Glutamatergic neuron (in vitro differentiated cells): ENCODE results near the gene LRRC10B. TPM values are rescaled to one million over a fixed set of nuclear protein-coding genes. Genes with fewer than 3 reads are reported as not detected.
A peak's percentile ranks its signal among the peaks of the same experiment; 100 is the strongest.

Experiments
- DNase-seq: peaks from one replicate; pipeline ENCODE4 v3.0.0; 2022
- H3K27ac Mint-ChIP-seq: one replicate; pipeline ENCODE4 v1.8.0; 2020; ENCODE audit warnings: mild to moderate bottlenecking, mixed read lengths, inconsistent platforms; ENCODE audit not compliant: unreplicated experiment
- H3K27me3 Mint-ChIP-seq: one replicate; pipeline ENCODE4 v1.8.0; 2020; ENCODE audit warnings: mild to moderate bottlenecking, moderate library complexity, mixed read lengths, inconsistent platforms; ENCODE audit not compliant: unreplicated experiment
- H3K36me3 Mint-ChIP-seq: one replicate; pipeline ENCODE4 v1.8.0; 2020; ENCODE audit warnings: mild to moderate bottlenecking, mixed read lengths, inconsistent platforms; ENCODE audit not compliant: unreplicated experiment
- H3K4me1 Mint-ChIP-seq: one replicate; pipeline ENCODE4 v1.8.0; 2020; ENCODE audit warnings: mild to moderate bottlenecking, low read depth, mixed read lengths, inconsistent platforms; ENCODE audit not compliant: unreplicated experiment
- H3K4me3 Mint-ChIP-seq: one replicate; pipeline ENCODE4 v1.8.0; 2020; ENCODE audit warnings: mild to moderate bottlenecking, mixed read lengths, inconsistent platforms; ENCODE audit not compliant: unreplicated experiment
- H3K9me3 Mint-ChIP-seq: one replicate; pipeline ENCODE4 v1.8.0; 2020; ENCODE audit warnings: mild to moderate bottlenecking, moderate library complexity, mixed read lengths, inconsistent platforms; ENCODE audit not compliant: unreplicated experiment
- CTCF ChIP-seq: fragments of 200-600 bp; sonication (generic); IDR thresholded peaks from one replicate; pipeline ENCODE4 v1.5.0; 2021; ENCODE audit not compliant: partially characterized antibody, unreplicated experiment
- total RNA-seq: library from RNA; stranded (reverse); fragmentation: NEBNext Ultra II Directional; extraction: Animal tissue kit (Norgen Biotek cat#: 25700); gene quantifications from one replicate; pipeline ENCODE4 v1.2.1, GENCODE V29; 2021; ENCODE audit not compliant: unreplicated experiment

The LRRC10B gene
- total RNA-seq, 1 donor from 2014 or later: 8.2 TPM

DNA sequence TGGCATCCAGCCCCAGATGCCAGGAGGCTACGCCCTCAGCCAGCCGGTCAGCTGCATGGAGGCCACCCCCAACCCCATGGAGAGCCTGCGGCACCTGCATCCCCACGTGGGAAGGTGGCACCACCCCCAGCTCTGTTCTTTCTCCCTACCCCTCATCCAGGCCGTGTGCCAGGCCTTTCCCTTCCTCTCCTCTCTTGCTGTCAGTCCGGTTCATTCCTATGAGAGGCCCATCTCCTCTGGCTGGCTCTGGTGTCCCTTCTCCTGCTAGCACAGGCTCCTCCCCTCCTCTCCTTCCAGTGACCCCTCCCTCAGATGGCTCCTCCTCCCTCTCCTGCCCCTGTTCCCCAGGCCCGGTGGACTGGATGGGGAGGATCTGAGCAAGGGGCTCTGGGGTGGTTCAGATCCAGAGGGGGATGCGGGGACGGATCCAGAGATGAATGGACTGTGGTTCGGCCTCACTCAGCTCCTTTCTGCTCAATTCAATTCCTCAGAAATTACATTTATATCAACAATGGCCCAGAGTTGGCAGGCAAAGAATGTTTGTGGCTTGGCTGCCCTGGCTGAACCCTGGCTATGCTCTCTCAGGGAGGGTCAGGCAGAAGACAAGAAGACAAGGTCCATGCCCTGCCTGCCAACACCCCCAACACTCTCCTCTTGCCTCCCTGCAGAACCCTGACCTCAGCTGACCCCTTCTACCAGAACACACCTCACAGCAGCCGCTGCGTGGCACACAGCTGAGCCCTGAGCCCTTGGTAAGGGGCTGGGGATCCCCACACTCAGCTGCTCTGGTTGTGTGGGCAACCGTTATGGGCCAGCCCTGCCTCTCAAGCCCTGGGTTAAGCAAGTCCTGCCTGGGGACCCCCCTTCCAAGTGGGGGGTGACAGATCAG lies 18.5 kb upstream of the LRRC10B start:
- Mint-ChIP-seq H3K27ac (peak overlapping the region; percentile 62), H3K36me3 (no peaks in the 10 kb centered on the region), H3K27me3 (peaks cover 20% of the 10 kb centered on the region), H3K4me3 (peak overlapping the region; percentile 81), H3K4me1 (peaks cover 49% of the 10 kb centered on the region), H3K9me3 (peaks cover 13% of the 10 kb centered on the region)
- no peak for DNase-seq
- TF ChIP-seq CTCF: no peak

DNA sequence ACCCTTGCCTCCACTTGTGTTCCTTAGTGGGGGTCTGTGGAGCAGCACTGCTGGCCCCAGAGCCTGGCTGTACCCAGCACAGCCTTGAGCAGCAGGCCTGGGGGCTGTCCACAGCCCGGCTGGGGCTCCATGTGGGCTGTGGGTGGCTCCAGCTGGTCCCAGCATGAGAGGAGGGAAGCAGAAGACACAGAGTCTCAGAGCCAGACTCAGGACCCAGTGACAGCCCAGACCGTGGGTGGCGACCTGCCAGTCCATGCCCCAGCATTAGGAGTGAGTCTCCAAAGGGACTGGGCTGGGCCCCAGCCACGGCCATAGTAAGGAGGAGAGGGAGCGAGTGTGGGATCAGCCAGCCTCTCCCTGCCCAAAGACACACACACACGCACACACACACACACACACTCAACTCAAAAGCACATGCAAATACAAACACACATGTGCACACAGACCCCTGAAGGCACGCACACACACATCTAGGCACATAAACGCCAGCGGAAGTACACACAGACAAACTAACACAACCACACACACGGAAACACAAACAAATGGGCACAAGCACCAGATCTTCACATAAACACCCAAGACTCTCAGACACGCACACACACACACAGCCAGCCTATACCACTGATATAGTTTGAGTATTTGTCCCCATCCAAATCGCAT lies 16.7 kb upstream of the LRRC10B start:
- Mint-ChIP-seq H3K9me3 (peaks cover 21% of the 10 kb centered on the region), H3K4me1 (peaks cover 45% of the 10 kb centered on the region)

GRCh38 chr11:61494381-61494961 lies 14.1 kb upstream of the LRRC10B start:
- peaks cover 18% of the 10 kb centered on the region for H3K9me3 Mint-ChIP-seq
- H3K36me3 Mint-ChIP-seq: no peaks in the 10 kb centered on the region
- peaks cover 14% of the 10 kb centered on the region for H3K27me3 Mint-ChIP-seq
- H3K27ac Mint-ChIP-seq: peak overlapping the region; percentile 77
- H3K4me3 Mint-ChIP-seq: peak overlapping the region; percentile 30
- no peak for DNase-seq
- H3K4me1 Mint-ChIP-seq: peaks cover 29% of the 10 kb centered on the region
- TF ChIP-seq CTCF: no peak

More for the DNA sequence above, 16.7 kb upstream of the LRRC10B start:
- Mint-ChIP-seq H3K36me3 (no peaks in the 10 kb centered on the region), H3K27me3 (peaks cover 23% of the 10 kb centered on the region), H3K27ac (peak overlapping the region; percentile 62), H3K4me3 (peak overlapping the region; percentile 13)
- DNase-seq: no peak
- TF ChIP-seq CTCF: no peak

- TF ChIP-seq CTCF: no peak
- H3K36me3 Mint-ChIP-seq: no peaks in the 10 kb centered on the region
- H3K9me3 Mint-ChIP-seq: peaks cover 19% of the 10 kb centered on the region
- peak; percentile 81 for DNase-seq
- H3K4me1 Mint-ChIP-seq: peaks cover 19% of the 10 kb centered on the region
- peak overlapping the region; percentile 36 for H3K4me3 Mint-ChIP-seq
- peaks cover 8% of the 10 kb centered on the region for H3K27me3 Mint-ChIP-seq
- no peak overlapping the region for H3K27ac Mint-ChIP-seq
Observed at GRCh38 chr11:61495801-61496601, 12.5 kb upstream of the LRRC10B start.
